Glomerular visceral epithelial cell (primary cell): Measurements from ENCODE around the gene TRNAU1AP.
"Not testable (repeated sequence)": the region's sequence is repeated elsewhere in the genome, so short reads cannot be mapped to it uniquely, and the experiment has no call there.

Source experiments
- DNase-seq: peaks from one replicate; pipeline ENCODE4 v3.0.0-alpha.2; 2016; ENCODE audit errors: extremely low spot score

The TRNAU1AP gene

DNA sequence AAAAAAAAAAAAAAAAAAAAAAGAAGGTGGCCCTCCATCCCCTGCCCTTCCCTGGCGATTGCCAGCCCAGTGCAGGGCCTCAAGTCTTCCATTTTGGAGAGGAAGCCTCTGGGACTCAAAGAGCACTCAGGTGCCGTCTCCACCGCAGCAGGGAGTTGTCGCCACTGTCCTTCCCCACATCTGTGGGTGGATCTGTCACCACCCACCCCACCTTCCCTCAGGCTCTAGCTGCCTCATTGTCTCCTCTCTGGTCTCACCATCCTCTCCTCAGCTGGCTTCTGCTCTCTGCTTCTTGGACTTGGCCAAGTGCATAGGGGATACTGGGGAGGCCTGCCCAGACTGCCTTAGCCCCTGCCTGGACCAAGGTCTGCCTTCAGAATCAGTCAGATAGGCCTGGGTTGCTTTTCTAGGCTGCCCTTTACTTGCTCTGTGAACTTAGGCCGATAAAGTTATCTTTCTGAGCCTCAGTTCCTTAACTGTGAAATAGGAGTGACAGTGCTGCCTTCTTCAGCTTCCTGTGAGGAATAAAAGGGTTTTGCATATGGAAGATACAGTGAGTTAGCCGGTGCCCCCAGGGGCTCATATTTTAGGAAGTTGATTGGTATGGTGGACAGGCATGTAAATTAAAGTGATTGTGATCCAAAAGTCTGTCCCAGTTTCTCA, 31.3 kb upstream of the TRNAU1AP start:
- no peak for DNase-seq

DNA sequence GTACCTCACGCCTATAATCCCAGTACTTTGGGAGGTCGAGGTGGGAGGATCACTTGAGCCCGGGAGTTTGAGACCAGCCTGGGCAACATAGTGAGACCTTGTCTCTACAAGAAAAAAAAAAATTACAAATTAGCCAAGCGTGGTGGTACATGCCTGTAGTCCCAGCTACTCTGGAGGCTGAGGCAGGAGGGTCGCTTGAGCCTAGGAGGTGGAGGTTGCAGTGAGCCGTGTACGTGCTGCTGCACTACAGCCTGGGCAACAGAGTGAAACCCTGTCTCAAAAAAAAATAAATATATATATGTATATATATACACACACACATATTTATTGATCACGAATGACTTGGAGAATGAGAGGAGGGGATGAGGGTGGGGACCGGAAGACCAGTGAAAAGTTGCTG, 30.3 kb upstream of the TRNAU1AP start:
- DNase-seq, result not testable (repeated sequence)

DNA sequence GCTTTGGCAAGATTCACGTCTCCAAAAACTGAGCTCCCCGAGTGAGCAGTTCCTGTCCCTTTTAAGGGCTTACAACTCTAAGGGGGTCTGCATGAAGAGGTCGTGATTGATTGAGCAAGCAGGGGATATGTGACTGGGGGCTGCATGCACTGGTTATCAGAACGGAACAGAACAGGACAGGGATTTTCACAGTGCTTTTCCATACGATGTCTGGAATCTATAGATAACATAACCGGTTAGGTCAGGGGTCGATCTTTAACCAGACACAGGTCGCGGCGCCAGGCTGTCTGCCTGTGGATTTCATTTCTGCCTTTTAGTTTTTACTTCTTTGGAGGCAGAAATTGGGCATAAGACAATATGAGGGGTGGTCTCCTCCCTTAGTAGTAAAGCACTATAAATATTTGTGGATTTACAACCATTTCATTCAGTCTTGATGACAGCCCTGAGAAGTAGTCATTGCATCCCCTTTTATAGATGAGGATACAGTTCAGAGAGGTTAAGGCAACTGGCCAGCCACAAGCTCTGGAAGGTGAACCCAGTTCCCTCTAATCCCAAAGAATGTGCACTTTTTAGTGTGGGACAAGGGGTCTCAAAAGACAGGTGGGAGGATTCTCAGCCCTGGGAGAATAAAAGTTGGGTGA, 27.8 kb upstream of the TRNAU1AP start:
- not testable (repeated sequence) for DNase-seq

DNA sequence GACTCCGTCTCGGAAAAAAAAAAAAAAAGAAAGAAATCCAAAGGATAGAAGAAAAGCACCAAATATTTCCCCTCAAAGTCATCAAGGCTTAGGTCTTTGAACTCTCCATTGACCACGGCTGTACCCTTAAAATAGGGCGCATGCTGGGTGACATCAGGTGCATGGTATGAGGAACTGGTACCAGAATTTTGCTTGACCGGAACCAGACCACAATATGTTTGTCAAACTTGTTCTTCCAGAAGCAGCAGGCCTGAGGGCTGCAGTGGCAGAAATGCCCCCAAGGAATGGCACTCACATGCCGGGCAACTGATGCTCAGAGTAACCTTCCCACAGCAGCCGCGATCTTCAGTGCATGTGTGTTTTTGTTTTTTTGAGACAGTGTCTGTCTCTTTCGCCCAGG, 26.0 kb upstream of the TRNAU1AP start:
- DNase-seq, result peak; percentile 92

DNA sequence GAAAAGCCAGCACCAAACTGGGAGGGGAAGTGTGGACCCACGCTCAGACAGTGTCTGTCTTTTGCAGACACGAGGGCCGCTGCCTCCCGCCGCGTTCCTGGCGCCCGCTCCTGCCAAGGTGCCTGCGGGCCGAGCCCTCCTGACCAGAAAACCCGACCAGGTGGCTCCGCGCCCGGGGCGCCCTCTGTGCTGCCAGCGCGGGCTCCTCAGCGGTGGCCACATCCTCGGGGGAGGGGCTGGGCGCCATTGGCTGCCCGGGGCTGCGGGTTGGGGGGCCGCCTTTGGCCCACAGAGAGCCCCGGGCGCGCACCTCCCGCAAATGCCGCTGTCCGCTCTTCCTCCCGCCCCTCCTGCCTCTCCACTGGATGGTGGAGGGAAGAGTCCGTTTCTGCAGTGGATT, 22.4 kb upstream of the TRNAU1AP start:
- no peak for DNase-seq

DNA sequence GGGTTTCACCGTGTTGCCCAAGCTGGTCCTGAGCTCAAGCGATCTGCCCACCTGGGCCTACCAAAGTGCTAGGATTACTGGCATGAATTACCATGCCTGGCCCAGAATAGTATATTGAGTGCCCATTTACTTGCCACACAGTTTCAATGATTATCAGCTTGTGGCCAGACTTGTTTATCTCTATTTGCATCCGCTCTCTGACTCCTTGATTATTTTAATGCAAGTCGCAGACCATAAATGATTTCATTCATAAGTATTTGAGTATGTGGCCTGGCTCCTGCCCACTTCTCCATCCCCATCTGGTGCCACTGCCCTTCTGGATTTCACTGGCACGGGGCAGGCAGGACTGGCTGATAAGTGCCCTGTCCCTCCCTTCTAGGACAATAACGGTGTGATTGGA, 18.2 kb upstream of the TRNAU1AP start:
- DNase-seq, result no peak

DNA sequence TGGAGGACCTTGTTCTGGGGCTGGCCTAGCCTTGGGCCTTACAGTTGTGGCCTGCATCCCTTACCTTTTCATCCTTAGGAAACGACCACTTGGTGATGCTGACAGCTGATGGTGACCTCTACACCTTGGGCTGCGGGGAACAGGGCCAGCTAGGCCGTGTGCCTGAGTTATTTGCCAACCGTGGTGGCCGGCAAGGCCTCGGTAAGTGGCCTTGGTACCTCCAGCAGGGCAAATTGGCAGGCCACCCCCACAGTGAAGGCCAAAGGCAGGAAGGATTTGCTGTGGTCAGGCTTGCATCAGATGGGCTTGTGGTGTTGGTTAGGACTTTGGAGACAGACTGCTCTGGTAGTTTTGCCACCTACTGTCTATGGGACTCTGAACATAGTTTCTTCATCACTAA, 17.7 kb upstream of the TRNAU1AP start:
- DNase-seq, result no peak

DNA sequence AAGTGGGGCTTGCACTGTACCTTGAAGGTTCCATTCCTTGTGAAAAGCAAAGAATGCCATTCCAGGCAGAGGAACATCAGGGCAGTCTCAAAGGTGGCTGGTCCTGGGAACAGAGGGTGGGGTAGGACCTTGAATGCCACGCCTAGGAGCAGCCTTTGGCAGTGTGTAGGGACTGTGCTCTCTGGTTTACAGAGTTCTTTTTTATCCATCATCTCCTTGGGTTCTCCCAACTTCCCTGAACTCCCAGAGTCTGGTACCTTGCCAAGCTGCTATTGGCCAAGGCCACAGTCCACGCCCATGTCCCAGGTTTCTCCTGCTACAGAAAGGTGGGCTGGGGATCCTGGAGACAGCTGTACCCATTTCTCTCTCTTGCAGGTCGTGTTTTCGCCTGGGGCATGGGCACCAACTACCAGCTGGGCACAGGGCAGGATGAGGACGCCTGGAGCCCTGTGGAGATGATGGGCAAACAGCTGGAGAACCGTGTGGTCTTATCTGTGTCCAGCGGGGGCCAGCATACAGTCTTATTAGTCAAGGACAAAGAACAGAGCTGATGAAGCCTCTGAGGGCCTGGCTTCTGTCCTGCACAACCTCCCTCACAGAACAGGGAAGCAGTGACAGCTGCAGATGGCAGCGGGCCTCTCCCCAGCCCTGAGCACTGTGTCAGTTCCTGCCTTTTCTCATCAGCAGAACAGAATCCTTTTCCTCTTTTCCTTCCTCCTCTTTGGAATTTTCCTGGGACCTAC, 15.3 kb upstream of the TRNAU1AP start:
- no peak for DNase-seq

DNA sequence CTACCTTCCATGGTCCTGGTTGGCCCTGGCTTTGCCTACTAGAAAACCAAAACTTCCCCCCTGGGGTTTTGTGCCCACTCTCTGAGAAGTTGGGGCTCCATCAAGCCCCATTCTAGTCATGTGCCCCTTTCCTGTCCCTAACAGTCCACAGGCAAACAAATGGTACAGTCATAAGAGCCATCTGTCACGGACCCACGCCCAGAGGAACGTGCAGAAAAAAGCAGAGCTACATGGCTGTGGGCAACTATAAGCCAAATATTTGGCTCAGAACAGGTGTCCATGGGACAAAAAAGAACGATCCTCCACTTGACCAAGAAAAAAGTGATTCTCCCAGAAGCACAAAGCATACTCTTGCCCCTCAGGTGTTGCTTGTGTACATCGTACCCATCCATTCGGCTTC, 14.6 kb upstream of the TRNAU1AP start:
- no peak for DNase-seq

DNA sequence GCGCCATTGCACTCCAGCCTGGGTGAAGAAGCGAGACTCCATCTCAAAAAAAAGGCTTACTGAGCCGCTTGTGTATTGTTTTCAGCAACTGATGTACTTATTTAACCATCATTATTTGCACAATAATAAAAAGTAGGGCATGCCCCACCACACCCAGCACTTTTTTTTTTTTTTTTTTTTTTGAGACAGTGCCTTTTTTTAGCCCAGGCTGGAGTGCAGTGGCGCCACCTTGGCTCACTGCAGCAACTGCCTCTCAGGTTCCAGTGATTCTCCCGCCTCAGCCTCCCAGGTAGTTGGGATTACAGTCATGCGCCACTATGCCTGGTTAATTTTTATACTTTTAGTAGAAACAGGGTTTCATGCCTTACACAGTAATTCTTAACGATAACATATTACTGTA, 12.2 kb upstream of the TRNAU1AP start:
- no peak for DNase-seq

DNA sequence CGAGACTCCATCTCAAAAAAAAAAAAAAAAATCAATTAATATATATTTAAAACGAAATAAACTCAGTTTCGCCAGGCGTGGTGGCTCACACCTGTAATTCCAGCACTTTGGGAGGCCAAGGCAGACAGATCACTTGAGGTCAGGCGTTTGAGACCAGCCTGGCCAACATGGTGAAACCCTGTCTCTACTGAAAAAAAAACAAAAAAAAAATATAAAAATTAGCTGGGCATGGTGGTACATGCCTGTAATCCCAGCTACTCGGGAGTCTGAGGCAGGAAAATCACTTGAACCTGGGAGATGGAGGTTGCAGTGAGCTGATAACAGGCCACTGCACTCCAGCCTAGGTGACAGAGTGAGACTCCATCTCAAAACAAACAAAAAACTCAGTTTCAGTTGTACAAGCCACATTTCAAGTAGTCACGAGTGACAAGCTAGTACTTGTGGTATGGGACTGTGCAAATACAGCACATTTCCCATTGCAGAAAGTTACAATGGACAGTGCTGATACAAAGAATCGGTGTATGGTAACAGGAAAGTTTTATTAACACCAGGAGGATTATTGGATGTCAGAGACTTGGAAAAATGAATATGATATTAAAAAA, 11.4 kb upstream of the TRNAU1AP start:
- DNase-seq, result not testable (repeated sequence)

DNA sequence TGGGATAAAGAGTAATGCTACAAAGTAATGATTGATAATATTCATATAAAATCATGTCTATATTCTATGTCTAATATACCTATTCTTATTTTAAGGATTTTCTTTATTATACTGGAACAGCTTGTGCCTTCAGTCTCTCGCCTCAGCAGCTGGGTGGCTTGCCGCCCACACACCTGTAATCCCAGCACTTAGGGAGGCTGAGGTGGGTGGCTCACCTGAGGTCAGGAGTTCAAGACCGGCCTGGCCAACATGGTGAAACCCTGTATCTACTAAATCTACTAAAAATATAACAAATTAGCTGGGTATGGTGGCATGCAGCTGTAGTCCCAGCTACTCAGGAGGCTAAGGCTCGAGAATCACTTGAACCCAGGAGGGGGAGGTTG, 7.6 kb upstream of the TRNAU1AP start:
- DNase-seq, result no peak

DNA sequence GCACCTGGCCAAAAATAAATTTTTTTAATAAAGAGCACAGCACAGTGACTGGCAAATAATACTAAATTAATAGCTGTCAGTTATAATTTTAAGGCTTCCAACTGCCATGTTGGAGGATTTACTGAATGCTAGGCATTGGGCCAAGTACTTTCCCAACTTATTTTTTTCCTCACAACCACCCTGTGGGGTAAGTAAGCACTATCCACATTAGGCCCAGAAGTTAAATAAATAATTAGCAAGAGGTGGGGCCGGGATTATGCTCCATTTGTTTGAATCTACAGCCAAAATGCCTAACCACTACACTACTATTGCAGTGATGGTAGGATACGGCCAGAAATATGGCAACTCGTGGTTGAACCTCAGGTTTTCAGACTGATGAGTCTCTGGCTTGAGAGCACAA, 4.6 kb upstream of the TRNAU1AP start:
- no peak for DNase-seq

DNA sequence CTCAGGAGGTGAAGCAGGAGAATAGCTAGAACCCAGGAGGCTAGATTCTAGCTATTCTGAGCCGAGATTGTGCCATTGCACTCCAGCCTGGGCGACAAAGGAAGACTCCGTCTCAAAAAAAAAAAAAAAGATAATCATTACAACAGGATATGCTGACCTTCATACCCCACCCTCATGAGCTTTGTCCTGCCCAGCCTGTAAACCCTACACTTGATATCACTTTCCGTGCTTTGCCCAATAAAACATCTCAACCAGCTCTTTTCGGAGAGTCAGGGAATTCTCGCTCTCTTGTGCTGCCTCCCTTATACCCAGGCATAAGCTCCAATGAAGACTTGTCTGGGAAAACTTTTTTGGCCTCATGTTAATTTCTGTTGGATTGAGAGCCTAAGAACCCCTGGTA, 1.5 kb upstream of the TRNAU1AP start:
- no peak for DNase-seq

DNA sequence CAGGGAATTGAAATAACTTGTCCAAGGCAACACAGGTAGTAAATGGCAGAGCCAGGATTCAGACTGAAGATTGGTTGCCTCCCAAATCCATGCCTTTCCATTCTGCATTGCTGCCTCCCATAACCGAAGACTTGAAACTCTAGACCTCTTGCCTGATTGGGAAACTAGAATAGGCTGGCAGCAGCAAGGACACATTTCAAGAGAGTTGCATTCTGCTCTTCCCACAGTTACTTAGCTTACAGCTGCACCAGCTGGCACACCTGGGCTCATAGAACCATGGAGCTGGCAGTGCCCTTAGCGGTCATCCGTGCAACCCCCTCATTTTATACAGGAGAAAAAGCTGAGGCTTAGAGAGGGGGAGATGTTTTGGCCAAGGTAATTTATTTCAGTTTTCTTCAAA, 8.0 kb downstream of the TRNAU1AP start:
- DNase-seq, result no peak

DNA sequence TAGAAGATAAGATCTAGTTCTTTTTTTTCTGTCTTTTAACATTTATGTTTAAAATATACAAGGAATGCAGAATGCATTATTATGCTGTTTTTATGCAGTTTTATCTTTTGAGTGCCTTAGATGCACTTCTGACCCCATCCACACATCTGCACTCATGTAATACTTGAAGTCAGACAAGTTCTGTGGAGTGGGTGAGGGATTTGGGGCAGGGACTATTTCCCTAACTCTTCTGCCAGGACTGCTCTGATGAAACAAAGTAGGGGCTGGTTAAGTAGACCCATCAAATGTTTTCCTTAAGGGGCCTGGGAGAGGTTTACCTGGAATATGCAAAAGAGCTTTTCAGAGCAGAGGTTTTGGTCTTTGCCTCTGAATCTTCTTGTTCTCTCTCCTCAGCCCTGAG, 11.4 kb downstream of the TRNAU1AP start:
- no peak for DNase-seq

DNA sequence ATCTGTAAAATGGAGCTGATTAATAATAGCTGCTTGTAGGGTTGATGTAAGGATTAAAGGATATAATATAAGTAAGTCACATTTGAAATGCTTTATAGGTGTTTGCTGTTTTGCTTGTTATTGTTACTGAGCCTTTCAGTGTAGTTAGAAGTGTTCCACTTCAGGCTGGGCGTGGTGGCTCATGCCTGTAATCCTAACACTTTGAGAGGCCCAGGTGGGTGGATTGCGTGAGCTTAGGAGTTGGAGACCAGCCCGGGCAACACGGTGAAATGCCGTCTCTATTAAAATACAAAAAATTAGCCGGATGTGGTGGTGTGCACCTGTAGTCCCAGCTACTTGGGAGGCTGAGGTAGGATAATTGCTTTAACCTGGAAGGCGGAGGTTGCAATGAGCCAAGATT, 12.2 kb downstream of the TRNAU1AP start:
- DNase-seq, result no peak

DNA sequence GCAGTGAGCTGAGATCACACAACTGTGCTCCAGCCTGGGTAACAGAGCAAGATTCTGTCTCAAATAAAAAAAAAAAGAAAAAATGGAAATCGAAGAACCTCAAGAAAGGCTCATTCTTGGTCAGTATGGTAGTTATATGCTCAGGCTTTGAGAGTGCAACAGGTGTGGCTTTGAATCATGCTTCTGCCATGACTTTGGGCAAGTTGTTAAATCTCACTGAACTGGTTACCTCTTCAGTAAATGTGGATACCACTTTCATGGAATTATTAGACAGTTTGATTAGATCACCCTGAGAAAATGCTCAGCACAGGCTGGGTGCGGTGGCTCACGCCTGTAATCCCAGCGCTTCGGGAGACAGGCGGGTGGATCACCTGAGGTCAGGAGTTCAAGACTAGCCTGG, 12.8 kb downstream of the TRNAU1AP start:
- DNase-seq, result no peak

DNA sequence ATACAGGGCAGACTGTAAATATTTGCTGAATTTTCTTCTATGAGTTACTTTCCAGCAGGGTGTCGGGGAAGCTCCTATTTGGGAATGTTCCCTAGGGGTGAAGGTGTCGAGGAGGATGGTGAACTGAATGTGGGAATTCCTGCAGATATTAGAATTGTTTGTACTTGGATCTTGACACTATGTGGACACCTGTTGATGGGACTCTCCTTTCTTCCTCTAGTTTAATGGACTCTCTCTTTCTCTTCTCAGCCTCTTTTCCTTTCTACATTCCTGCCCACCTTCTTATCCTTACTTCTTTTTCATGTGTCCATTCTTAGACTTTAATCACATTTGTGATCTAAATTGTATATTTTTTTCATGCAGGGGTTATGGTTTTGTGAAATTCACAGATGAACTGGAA, 14.0 kb downstream of the TRNAU1AP start:
- DNase-seq, result no peak

DNA sequence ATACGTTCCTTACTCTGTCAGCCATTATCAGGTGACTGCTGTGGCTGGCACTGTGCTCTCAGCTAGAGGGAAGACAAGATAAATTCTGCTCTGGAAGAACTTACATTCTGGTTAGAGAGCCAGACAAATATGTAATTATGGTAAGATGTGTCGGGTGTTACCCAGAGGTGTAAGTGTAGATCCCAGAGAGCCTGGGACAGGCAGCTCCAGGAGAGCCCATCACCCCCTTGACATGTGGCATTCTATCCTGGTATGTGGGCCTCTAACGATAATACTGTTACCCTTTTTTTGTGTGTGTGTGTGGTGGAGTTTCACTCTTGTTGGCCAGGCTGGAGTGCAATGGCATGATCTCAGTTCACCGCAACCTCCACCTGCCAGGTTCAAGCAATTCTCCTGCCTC, 19.0 kb downstream of the TRNAU1AP start:
- DNase-seq, result no peak

DNA sequence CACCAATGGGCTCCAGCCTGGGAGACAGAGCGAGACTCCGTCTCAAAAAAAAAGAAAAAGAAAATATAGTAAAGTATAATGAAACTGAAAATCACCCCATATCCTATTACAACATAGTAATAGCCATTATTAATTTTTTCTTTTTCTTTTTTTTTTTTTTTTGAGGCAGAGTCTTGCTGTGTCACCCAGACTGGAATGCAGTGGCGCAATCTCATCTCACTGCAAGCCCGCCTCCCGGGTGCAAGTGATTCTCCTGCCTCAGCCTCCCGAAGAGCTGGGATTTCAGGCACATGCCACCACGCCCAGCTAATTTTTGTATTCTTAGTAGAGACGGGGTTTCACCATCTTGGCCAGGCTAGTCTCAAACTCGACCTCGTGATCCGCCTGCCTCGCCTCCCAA, 20.0 kb downstream of the TRNAU1AP start:
- DNase-seq, result not testable (repeated sequence)

DNA sequence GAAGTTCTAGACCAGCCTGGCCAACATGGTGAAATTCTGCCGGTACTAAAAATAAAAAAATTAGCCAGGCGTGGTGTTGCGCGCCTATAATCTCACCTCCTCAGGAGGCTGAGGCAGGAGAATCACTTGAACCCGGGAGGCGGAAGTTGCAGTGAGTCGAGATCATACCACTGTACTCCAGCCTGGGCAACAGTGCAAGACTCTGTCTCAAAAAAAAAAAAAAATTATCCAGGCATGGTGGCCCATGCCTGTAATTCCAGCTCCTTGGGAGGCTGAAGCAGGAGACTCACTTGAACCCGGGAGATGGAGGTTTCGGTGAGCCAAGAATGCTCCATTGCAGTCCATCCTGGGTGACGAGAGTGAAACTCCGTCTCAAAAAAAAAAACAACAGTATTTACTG, 20.7 kb downstream of the TRNAU1AP start:
- no peak for DNase-seq
